Measurements from ENCODE around the gene PSMB5. TPM values are rescaled to one million over a fixed set of nuclear protein-coding genes. Genes with fewer than 3 reads are reported as not detected.

PSMB5 gene
- polyA plus RNA-seq, 1 donor from 2014 or later, result 147 TPM

DNA sequence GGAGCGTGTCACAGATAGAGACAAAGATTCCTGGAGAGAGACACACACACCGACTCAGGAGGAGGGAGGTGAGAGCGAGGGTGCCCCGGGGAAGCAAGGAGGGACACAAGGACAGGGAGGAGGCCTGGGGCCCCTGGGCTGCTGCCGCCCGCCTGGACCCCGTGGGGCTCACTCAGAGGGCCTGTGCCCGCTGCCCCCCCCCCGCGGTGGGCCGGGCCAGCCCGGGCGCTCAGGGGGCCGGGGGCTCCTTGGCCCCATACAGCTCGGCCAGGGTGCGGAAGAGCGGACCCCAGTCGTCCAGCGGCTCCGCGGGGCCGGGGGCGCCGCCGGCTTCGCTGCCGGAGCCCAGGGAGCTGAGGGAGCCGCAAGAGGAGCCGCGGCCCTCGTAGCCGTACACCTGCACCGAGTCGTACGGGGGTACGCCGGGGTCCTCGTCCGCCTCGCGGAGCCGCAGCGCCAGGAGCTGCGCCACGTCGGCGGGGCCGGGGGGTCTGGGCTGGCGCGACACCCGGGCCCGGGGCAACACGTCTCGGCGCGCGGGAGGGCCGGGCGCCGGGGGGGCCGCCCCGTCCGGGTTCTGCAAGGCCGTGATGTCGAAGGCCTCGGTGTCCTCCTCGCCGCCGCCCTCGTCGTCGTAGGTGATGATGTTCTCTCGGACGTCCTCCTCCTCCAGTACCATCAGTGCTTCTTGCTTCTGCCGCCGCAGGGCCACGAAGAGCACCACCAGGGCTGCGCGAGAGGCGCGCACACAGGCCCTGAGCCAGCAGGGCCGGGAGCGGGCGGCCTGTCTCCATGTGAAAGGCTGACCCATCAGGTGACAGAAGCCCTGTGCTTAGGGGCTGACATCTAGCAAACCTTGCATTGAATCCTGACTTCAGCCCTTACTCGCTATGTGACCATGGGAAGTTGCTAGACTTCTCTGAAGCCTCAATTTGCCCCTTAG is 13.3 kb upstream of the PSMB5 start:
- Histone ChIP-seq H3K4me3 (ENCODE audit: low read length) (no peak overlapping the region), H3K9me3 (ENCODE audit: low read length) (no peaks in the 10 kb centered on the region), H3F3A (ENCODE audit: insufficient read depth, low read length, poor library complexity, severe bottlenecking) (no peaks in the 10 kb centered on the region), H3K79me2 (replicated peaks; ENCODE audit: insufficient read depth, low read length) (no peaks in the 10 kb centered on the region), H3K36me3 (ENCODE audit: insufficient read depth, low read length) (no peaks in the 10 kb centered on the region), H3K4me2 (ENCODE audit: low read length) (no peak overlapping the region), H3K9me2 (ENCODE audit: insufficient read depth, low read length) (no peaks in the 10 kb centered on the region), H4K20me1 (ENCODE audit: insufficient read depth) (no peaks in the 10 kb centered on the region), H3K27ac (ENCODE audit: low read length) (no peak overlapping the region), H2AFZ (ENCODE audit: low read depth, low read length) (no peak overlapping the region), H3K27me3 (ENCODE audit: insufficient read depth, low read depth, low read length) (no peaks in the 10 kb centered on the region), H3K9ac (ENCODE audit: low read length) (no peak overlapping the region)
- TF ChIP-seq EP300 (conservative IDR thresholded peaks at IDR 0.05; ENCODE audit: poor library complexity, severe bottlenecking) (no peak), RAD21 (conservative IDR thresholded peaks at IDR 0.05) (no peak), SMC3 (conservative IDR thresholded peaks at IDR 0.05; ENCODE audit: poor library complexity) (no peak), TAF1 (IDR thresholded peaks at IDR 0.05; ENCODE audit: low read depth) (no peak), EZH2 (IDR thresholded peaks at IDR 0.05; ENCODE audit: borderline replicate concordance, insufficient read depth, low read length, poor library complexity, severe bottlenecking) (no peak), MXI1 (conservative IDR thresholded peaks at IDR 0.05; ENCODE audit: poor library complexity, severe bottlenecking) (no peak), POLR2AphosphoS5 (IDR thresholded peaks at IDR 0.05) (no peak)
- TF ChIP-seq, protein P1, sequence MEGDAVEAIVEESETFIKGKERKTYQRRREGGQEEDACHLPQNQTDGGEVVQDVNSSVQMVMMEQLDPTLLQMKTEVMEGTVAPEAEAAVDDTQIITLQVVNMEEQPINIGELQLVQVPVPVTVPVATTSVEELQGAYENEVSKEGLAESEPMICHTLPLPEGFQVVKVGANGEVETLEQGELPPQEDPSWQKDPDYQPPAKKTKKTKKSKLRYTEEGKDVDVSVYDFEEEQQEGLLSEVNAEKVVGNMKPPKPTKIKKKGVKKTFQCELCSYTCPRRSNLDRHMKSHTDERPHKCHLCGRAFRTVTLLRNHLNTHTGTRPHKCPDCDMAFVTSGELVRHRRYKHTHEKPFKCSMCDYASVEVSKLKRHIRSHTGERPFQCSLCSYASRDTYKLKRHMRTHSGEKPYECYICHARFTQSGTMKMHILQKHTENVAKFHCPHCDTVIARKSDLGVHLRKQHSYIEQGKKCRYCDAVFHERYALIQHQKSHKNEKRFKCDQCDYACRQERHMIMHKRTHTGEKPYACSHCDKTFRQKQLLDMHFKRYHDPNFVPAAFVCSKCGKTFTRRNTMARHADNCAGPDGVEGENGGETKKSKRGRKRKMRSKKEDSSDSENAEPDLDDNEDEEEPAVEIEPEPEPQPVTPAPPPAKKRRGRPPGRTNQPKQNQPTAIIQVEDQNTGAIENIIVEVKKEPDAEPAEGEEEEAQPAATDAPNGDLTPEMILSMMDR (IDR thresholded peaks at IDR 0.05; ENCODE audit: poor library complexity, severe bottlenecking), result no peak
- TF ChIP-seq, protein P2, sequence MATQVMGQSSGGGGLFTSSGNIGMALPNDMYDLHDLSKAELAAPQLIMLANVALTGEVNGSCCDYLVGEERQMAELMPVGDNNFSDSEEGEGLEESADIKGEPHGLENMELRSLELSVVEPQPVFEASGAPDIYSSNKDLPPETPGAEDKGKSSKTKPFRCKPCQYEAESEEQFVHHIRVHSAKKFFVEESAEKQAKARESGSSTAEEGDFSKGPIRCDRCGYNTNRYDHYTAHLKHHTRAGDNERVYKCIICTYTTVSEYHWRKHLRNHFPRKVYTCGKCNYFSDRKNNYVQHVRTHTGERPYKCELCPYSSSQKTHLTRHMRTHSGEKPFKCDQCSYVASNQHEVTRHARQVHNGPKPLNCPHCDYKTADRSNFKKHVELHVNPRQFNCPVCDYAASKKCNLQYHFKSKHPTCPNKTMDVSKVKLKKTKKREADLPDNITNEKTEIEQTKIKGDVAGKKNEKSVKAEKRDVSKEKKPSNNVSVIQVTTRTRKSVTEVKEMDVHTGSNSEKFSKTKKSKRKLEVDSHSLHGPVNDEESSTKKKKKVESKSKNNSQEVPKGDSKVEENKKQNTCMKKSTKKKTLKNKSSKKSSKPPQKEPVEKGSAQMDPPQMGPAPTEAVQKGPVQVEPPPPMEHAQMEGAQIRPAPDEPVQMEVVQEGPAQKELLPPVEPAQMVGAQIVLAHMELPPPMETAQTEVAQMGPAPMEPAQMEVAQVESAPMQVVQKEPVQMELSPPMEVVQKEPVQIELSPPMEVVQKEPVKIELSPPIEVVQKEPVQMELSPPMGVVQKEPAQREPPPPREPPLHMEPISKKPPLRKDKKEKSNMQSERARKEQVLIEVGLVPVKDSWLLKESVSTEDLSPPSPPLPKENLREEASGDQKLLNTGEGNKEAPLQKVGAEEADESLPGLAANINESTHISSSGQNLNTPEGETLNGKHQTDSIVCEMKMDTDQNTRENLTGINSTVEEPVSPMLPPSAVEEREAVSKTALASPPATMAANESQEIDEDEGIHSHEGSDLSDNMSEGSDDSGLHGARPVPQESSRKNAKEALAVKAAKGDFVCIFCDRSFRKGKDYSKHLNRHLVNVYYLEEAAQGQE (IDR thresholded peaks at IDR 0.05; ENCODE audit: borderline replicate concordance), result no peak

DNA sequence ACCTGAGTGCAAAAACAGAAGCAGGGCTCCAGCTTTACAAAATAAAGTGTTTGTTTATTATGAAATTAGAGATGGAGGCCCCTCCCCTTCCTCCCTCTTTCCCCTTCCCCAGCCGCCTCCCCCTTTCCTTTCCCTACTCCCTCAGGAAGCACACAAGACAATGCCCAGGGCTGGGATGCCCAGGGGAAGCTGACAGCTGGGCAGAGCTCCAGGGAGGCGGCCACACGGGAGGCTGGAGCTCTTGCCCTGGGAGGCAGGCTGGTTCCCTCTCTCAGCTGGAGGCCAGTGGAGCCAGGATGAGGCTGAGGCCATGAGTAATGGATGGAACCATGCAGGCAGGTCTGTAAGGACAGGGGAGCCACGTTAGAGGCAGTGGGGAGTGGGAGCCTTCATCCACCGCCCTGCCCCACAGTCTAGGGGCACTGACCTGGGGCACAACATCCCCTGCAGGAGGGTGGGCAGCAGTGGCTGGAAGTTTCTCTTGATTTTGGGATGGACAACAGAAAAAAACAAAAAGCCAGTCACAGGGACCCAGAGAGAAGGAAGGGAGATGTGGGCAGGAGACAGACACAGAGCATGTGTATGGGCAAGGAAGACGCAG is 12.4 kb upstream of the PSMB5 start:
- H3K27ac ChIP-seq (ENCODE audit: low read length), result no peak overlapping the region

More for the DNA sequence above, 12.4 kb upstream of the PSMB5 start:
- no peaks in the 10 kb centered on the region for H3K9me2 ChIP-seq (ENCODE audit: insufficient read depth, low read length)
- H3K4me2 ChIP-seq (ENCODE audit: low read length), result no peak overlapping the region
- no peaks in the 10 kb centered on the region for H4K20me1 ChIP-seq (ENCODE audit: insufficient read depth)
- no peaks in the 10 kb centered on the region for H3K36me3 ChIP-seq (ENCODE audit: insufficient read depth, low read length)
- TF ChIP-seq TAF1 (IDR thresholded peaks at IDR 0.05; ENCODE audit: low read depth), result no peak
- TF ChIP-seq RAD21 (conservative IDR thresholded peaks at IDR 0.05), result no peak
- no peak for TF ChIP-seq MXI1 (conservative IDR thresholded peaks at IDR 0.05; ENCODE audit: poor library complexity, severe bottlenecking)
- TF ChIP-seq, protein P2 (IDR thresholded peaks at IDR 0.05; ENCODE audit: borderline replicate concordance), result no peak
- no peak for TF ChIP-seq SMC3 (conservative IDR thresholded peaks at IDR 0.05; ENCODE audit: poor library complexity)
- TF ChIP-seq, protein P1 (IDR thresholded peaks at IDR 0.05; ENCODE audit: poor library complexity, severe bottlenecking), result no peak
- no peak for TF ChIP-seq EZH2 (IDR thresholded peaks at IDR 0.05; ENCODE audit: borderline replicate concordance, insufficient read depth, low read length, poor library complexity, severe bottlenecking)
- no peak for TF ChIP-seq EP300 (conservative IDR thresholded peaks at IDR 0.05; ENCODE audit: poor library complexity, severe bottlenecking)
- H3K9ac ChIP-seq (ENCODE audit: low read length), result no peak overlapping the region
- H2AFZ ChIP-seq (ENCODE audit: low read depth, low read length), result no peak overlapping the region
- no peak overlapping the region for H3K4me3 ChIP-seq (ENCODE audit: low read length)
- no peaks in the 10 kb centered on the region for H3F3A ChIP-seq (ENCODE audit: insufficient read depth, low read length, poor library complexity, severe bottlenecking)
- no peaks in the 10 kb centered on the region for H3K79me2 ChIP-seq (replicated peaks; ENCODE audit: insufficient read depth, low read length)
- no peaks in the 10 kb centered on the region for H3K9me3 ChIP-seq (ENCODE audit: low read length)
- H3K27me3 ChIP-seq (ENCODE audit: insufficient read depth, low read depth, low read length), result no peaks in the 10 kb centered on the region
